Measurements from ENCODE around the gene ETNK2. TPM values are rescaled to one million over a fixed set of nuclear protein-coding genes. Genes with fewer than 3 reads are reported as not detected.

Gene ETNK2
- polyA plus RNA-seq, 2 of the 4 experiments (the other 2 are of a cell fraction) = 3.4 to 5.2 TPM

DNA sequence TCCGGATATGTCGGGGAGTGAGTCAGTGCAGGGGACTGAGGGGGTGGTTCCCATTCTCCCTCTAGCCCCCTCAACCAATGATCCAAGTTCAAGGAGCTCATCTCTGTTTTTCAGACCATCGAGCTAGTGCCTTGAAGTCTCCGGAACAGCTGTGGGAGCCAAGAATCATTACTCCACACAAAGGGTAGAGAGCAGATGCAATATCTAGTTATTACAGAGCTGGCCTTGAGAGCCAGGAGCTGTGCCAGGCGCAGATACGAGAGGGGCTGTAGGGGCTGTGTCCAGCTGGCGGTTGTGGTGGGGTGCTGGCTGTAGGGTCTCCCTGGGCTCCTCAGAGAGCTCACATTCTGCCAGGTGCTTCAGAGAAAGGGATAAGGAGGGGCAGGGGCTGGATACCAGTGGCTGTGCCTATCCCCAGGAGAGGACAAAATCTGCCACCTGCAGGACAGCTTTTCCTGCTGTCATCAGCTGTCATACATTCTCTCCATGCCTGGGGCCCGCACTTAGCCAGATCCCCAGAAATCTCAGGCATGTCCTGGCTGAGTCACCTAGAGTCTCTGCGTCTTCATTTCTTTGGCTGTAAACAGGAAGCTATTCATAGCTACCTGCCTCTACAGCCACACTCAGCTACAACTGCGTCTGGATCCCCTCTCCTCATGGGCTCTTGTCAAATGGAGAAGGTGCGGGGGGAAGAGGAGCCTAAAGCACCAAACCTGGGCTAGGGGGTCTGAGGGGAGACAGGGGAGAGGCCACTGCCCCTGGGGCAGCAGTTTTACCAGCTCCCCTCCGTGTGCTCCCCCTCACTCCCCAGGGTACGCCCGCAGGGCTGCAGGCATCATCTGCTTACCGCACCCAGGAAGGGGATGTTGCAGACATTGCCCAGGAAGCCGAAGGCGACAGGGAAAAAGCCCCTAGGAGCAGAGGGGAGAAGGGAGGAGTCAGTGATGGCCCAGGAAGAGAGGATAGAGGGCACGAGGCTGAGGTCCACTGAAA, 46.8 kb upstream of the ETNK2 start:
- Histone ChIP-seq H3K4me2 (no peak overlapping the region), H3K9me3 (no peaks in the 10 kb centered on the region), H3K27ac (0 out of 6 replicates have a peak overlapping the region, but pooled peaks of 1 of the 2 experiments have one; percentile 18), H3K4me1 (peaks cover 5% of the 10 kb centered on the region; the same call in 2 of the 3 replicates), H3K4me3 (no peak overlapping the region)
- ChIA-PET CTCF (interaction anchor here (0.5 to 4.5 kb wide), 19 partner anchors 8 to 871 kb away, joined by 3 to 53 read pairs (median 3); partner anchors contain the start of genes GOLT1A and REN), POLR2A (no interaction called here)
- TF ChIP-seq SMC3 (IDR thresholded peaks at IDR 0.05) (0 out of 3 replicates have a peak, but pooled peaks have one; percentile 17), FOSL2 (IDR thresholded peaks at IDR 0.05) (no peak), FOSL2 (CRISPR knock-in tag; IDR thresholded peaks at IDR 0.05) (0 out of 2 replicates have a peak, but pooled peaks have one; percentile 6), RAD21 (conservative IDR thresholded peaks at IDR 0.05 in 1 of 2, IDR thresholded peaks at IDR 0.05 in 1 of 2) (peak; percentile 16 to 34; a peak in 3 of 5 replicates), BHLHE40 (IDR thresholded peaks at IDR 0.05; ENCODE audit: low read depth, low read length) (no peak)
- TF ChIP-seq, protein P1, sequence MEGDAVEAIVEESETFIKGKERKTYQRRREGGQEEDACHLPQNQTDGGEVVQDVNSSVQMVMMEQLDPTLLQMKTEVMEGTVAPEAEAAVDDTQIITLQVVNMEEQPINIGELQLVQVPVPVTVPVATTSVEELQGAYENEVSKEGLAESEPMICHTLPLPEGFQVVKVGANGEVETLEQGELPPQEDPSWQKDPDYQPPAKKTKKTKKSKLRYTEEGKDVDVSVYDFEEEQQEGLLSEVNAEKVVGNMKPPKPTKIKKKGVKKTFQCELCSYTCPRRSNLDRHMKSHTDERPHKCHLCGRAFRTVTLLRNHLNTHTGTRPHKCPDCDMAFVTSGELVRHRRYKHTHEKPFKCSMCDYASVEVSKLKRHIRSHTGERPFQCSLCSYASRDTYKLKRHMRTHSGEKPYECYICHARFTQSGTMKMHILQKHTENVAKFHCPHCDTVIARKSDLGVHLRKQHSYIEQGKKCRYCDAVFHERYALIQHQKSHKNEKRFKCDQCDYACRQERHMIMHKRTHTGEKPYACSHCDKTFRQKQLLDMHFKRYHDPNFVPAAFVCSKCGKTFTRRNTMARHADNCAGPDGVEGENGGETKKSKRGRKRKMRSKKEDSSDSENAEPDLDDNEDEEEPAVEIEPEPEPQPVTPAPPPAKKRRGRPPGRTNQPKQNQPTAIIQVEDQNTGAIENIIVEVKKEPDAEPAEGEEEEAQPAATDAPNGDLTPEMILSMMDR (IDR thresholded peaks at IDR 0.05) = peak; percentile 12; the same call in 1 of the 3 replicates
- TF ChIP-seq, protein P2, sequence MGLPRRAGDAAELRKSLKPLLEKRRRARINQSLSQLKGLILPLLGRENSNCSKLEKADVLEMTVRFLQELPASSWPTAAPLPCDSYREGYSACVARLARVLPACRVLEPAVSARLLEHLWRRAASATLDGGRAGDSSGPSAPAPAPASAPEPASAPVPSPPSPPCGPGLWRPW (IDR thresholded peaks at IDR 0.05) = no peak
- TF ChIP-seq, protein P3, sequence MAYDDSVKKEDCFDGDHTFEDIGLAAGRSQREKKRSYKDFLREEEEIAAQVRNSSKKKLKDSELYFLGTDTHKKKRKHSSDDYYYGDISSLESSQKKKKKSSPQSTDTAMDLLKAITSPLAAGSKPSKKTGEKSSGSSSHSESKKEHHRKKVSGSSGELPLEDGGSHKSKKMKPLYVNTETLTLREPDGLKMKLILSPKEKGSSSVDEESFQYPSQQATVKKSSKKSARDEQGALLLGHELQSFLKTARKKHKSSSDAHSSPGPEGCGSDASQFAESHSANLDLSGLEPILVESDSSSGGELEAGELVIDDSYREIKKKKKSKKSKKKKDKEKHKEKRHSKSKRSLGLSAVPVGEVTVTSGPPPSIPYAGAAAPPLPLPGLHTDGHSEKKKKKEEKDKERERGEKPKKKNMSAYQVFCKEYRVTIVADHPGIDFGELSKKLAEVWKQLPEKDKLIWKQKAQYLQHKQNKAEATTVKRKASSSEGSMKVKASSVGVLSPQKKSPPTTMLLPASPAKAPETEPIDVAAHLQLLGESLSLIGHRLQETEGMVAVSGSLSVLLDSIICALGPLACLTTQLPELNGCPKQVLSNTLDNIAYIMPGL (CRISPR knock-in tag; IDR thresholded peaks at IDR 0.05; ENCODE audit: borderline replicate concordance) = no peak
- FAIRE-seq (no peak), DNase-seq (ENCODE audit: low read depth in 1 of 2, low spot score in 1 of 2) (peak; percentile 44 to 49), ATAC-seq (peak; percentile 57 to 59)
- WGBS (ENCODE audit: missing lambda C conversion rate) = 60% methylated on average over 18 of the region's 18 CpGs

DNA sequence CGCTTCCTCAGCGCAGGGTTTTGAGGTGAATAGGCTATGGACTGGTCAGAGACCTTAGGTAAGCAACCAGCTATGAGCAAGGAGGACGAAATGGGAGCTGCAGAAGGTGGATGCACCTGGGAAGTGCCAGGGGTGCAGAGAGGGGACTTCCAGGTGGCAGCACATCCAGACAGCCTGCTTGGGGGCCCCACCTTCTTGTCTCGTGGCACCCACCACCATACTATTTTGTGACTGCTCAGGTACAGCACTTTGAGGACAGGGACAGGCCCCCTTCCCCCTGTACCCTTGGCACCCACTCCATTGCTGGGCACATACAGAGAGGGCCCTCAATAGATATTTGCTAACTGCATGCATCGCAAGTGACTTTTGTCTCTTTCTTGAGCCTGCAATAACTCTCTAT, 45.2 kb upstream of the ETNK2 start:
- H3K27ac ChIP-seq = no peak overlapping the region
- H3K4me3 ChIP-seq = no peak overlapping the region
- no peak for FAIRE-seq
- ChIA-PET POLR2A (no interaction called here), CTCF (interaction anchor here (0.9 to 4.5 kb wide), 5 partner anchors 8 to 197 kb away, joined by 3 to 53 read pairs (median 18); partner anchors contain the start of genes GOLT1A and REN)
- no peaks in the 10 kb centered on the region for H3K9me3 ChIP-seq
- no peak; a peak in 1 of 6 replicates for ATAC-seq
- no peak overlapping the region for H3K4me2 ChIP-seq
- peaks cover 5% of the 10 kb centered on the region; the same call in 2 of the 3 replicates for H3K4me1 ChIP-seq
- 73% methylated on average over 5 of the region's 5 CpGs for WGBS (ENCODE audit: missing lambda C conversion rate)
- TF ChIP-seq HEYL (CRISPR knock-in tag; IDR thresholded peaks at IDR 0.05) = no peak
- TF ChIP-seq CEBPB (IDR thresholded peaks at IDR 0.05) = no peak
- TF ChIP-seq GATA3 (IDR thresholded peaks at IDR 0.05; ENCODE audit: borderline replicate concordance) = no peak
- no peak for TF ChIP-seq POLR2A (IDR thresholded peaks at IDR 0.05; ENCODE audit: low read length)
- TF ChIP-seq, protein P1 (IDR thresholded peaks at IDR 0.05) = no peak
- TF ChIP-seq FOSB (CRISPR knock-in tag; IDR thresholded peaks at IDR 0.05) = no peak
- no peak for TF ChIP-seq TFCP2L1 (CRISPR knock-in tag; IDR thresholded peaks at IDR 0.05)
- no peak for TF ChIP-seq MAZ (IDR thresholded peaks at IDR 0.05; ENCODE audit: borderline replicate concordance, low read depth, low read length)
- TF ChIP-seq, protein P4, sequence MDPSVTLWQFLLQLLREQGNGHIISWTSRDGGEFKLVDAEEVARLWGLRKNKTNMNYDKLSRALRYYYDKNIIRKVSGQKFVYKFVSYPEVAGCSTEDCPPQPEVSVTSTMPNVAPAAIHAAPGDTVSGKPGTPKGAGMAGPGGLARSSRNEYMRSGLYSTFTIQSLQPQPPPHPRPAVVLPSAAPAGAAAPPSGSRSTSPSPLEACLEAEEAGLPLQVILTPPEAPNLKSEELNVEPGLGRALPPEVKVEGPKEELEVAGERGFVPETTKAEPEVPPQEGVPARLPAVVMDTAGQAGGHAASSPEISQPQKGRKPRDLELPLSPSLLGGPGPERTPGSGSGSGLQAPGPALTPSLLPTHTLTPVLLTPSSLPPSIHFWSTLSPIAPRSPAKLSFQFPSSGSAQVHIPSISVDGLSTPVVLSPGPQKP (IDR thresholded peaks at IDR 0.05; ENCODE audit: low read depth, low read length) = no peak
- TF ChIP-seq ZSCAN20 (CRISPR knock-in tag; IDR thresholded peaks at IDR 0.05) = no peak
- no peak for TF ChIP-seq ZC3H11A (IDR thresholded peaks at IDR 0.05)
- no peak for TF ChIP-seq KDM5A (IDR thresholded peaks at IDR 0.05)
- TF ChIP-seq, protein P5, sequence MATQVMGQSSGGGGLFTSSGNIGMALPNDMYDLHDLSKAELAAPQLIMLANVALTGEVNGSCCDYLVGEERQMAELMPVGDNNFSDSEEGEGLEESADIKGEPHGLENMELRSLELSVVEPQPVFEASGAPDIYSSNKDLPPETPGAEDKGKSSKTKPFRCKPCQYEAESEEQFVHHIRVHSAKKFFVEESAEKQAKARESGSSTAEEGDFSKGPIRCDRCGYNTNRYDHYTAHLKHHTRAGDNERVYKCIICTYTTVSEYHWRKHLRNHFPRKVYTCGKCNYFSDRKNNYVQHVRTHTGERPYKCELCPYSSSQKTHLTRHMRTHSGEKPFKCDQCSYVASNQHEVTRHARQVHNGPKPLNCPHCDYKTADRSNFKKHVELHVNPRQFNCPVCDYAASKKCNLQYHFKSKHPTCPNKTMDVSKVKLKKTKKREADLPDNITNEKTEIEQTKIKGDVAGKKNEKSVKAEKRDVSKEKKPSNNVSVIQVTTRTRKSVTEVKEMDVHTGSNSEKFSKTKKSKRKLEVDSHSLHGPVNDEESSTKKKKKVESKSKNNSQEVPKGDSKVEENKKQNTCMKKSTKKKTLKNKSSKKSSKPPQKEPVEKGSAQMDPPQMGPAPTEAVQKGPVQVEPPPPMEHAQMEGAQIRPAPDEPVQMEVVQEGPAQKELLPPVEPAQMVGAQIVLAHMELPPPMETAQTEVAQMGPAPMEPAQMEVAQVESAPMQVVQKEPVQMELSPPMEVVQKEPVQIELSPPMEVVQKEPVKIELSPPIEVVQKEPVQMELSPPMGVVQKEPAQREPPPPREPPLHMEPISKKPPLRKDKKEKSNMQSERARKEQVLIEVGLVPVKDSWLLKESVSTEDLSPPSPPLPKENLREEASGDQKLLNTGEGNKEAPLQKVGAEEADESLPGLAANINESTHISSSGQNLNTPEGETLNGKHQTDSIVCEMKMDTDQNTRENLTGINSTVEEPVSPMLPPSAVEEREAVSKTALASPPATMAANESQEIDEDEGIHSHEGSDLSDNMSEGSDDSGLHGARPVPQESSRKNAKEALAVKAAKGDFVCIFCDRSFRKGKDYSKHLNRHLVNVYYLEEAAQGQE (IDR thresholded peaks at IDR 0.05) = no peak
- DNase-seq (ENCODE audit: low read depth in 1 of 2, low spot score in 1 of 2) = no peak

All from A549 (cell line).